Measurements from ENCODE around the gene CUL5.

CUL5 gene

GRCh38 chr11:108008656-108009496, at the start of gene CUL5:
Gene CUL5 (plus strand): TSS chr11:108008898. CDS start chr11:108009349, 451 bp downstream.
- DNase-seq: peak; percentile 99

GRCh38 chr11:107961480-107961879, 47.2 kb upstream of the CUL5 start:
- no peak for DNase-seq

- DNase-seq: no peak
Observed at GRCh38 chr11:107962181-107962580, 46.5 kb upstream of the CUL5 start.

- DNase-seq: no peak
Observed at GRCh38 chr11:107963091-107963490, 45.6 kb upstream of the CUL5 start.

- DNase-seq: no peak
Observed at GRCh38 chr11:107969219-107969618, 39.5 kb upstream of the CUL5 start.

GRCh38 chr11:107970049-107970448, 38.6 kb upstream of the CUL5 start:
- DNase-seq: no peak

GRCh38 chr11:107973641-107974040, 35.1 kb upstream of the CUL5 start:
- no peak for DNase-seq

- DNase-seq: no peak
Observed at GRCh38 chr11:107988397-107989158, 20.1 kb upstream of the CUL5 start.

GRCh38 chr11:107991868-107992414, 16.8 kb upstream of the CUL5 start:
- no peak for DNase-seq

DNA sequence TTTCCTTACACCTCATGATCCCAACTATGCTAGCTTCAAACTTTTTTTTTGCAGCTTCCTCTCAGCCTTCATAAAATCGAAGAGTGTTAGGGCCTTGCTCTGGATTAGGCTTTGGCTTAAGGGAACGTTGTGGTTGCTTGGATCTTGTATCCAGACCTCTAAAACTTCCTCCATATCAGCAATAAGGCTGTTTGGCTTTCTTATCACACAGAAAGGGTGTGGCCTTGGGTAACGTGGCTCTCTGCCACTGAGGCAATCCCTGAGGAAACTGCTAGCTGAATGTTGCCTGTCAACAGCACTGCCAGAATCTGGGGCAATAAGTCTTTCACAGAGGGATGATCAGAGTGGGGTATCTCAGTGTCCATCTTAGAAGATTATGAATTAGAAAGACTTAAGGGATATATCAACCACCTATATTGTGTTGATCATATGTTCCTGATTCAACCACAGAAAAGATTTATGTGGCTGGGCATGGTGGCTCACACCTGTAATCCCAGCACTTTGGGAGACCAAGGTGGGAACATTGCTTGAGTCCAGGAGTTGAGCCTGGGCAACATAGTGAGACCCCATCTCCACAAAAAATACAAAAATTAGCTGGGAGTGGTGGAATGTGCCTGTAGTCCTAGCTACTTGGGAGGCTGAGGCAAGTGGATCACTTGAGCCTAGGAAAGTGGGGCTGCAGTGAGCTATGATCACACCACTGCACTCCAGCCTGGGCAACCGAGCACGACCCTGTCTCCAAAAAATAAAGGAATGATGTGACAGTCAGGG, 12.5 kb upstream of the CUL5 start:
- no peak for DNase-seq

DNA sequence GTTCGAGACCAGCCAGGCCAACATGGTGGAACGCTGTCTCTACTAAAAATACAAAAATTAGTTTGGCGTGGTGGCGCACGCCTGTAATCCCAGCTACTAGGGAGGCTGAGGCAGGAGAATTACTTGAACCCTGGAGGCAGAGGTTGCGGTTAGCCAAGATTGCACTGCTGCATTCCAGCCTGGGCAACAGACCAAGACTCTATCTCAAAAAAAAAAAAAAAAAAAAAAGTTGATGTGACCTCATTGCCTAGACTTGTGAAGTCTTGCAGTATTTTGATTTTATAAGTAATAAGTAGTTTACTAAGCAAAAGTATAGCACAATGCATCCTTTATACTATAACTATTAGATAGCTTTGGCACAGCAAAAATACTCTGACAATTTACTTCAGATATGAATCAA, 9.9 kb upstream of the CUL5 start:
- no peak for DNase-seq

- DNase-seq: no peak
Observed at GRCh38 chr11:107999759-108000455, 8.8 kb upstream of the CUL5 start.

DNA sequence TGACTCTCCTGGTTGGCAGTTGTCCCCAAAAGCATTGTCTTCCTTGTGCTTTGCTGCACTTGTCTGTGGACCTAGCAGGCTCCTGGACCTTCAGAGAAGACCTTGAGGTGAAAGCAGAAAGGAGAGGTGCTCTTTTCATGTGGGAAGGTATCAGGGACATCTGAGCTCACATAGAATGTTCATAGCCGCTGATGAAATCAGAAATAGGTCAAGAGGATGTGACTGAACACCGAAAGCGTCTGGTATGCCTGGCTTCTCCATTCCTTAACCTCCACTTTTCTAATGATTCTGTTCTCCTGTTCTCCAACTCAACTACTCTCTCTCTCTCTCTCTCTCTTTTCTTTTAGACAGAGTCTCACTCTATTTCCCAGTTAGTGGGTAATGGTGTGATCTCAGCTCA, 6.2 kb upstream of the CUL5 start:
- no peak for DNase-seq

DNA sequence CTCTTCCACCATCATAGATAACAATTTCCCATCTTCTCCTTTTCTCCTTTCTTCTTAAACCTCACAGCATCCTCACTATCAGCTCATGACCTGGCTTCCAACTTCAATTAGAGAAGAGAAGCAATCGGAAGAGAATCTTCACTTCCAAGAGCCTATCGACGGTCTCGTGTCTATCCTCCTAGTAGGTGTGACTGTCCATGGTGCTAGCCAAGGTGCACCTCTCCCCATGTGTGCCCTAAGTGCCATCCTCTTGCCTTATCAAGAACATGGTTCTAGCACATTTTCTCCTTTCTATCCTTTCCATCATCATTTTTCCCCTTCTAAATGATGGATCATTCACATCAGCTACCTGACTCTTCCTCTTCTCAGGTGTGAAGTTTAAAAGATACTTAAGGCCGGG, 5.1 kb upstream of the CUL5 start:
- no peak for DNase-seq

- DNase-seq: no peak
Observed at GRCh38 chr11:108007819-108008218, 879 bp upstream of the CUL5 start.

GRCh38 chr11:108009497-108010370, 1.0 kb downstream of the CUL5 start:
- DNase-seq: no peak

DNA sequence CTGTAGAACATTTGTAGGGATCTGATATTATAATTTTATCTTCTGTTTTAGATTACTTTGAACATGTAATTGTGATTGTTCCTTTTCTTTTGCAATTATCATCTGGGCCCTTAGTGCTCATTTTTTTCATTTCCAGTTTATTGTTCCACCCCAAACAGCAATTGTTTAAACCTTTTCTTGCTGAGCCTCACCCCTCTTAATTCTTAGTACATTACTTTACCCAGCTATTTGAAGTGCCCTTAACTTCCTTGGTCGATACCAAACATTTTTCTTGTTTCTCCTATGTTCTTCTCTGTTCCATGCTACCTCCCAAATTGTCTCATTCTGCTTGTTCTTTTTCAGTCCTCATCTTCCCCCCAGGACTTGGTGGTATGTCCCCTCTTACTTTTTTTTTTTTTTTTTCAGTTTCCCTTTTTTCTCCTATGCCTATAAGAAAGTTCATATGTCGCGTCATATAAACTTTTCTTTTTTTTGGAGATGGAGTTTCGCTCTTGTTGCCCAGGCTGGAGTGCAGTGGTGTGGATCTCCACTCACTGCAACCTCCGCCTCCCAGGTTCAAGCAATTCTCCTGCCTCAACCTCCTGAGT, 3.5 kb downstream of the CUL5 start:
- DNase-seq: no peak

DNA sequence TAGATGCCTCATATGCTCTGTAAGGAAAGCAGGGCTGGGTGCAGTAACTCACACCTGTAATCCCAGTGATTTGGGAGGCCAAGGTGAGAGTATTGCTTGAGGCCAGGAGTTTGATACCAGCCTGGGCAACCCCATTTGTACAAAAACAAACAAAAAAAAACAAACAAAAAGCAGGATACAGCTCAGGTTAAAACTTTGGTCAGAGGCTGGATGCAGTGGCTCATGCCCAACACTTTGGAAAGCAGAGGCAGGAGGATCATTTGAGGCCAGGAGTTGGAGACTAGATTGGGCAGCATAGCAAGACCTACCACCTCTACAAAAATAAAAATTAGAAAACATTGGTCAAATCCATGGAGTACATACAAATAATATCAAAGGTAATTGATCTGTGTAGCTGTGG, 7.9 kb downstream of the CUL5 start:
- no peak for DNase-seq

DNA sequence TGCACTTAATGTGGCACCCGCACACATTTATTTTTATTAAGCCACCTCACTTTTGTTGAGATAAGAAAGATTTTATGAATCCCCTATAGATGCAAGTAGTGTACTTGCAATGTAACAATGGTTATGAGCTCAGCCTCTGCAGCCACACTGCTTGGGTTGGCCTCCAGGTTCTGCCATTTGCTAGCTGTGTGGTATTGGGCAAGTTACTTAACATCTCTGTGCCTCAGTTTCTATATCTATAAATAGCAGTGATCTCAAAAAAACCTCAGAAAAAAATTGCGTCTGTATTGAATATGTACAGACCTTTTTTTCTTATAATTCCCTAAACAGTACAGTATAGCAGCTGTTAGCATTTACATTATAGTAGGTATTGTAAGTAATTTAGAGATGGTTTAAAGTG, 10.0 kb downstream of the CUL5 start:
- no peak for DNase-seq

- DNase-seq: no peak
Observed at GRCh38 chr11:108019870-108020540, 11.3 kb downstream of the CUL5 start.

Data from retina (tissue), 1 donor.